Fibroblast of upper back skin (primary cell): Measurements from ENCODE around the gene SDK2.
A peak's percentile ranks its signal among the peaks of the same experiment; 100 is the strongest.
"Not testable (repeated sequence)": the region's sequence is repeated elsewhere in the genome, so short reads cannot be mapped to it uniquely, and the experiment has no call there.

Experiments used
- DNase-seq: peaks from one replicate; pipeline ENCODE4 v3.0.0-alpha.2; 2013

SDK2 gene

DNA sequence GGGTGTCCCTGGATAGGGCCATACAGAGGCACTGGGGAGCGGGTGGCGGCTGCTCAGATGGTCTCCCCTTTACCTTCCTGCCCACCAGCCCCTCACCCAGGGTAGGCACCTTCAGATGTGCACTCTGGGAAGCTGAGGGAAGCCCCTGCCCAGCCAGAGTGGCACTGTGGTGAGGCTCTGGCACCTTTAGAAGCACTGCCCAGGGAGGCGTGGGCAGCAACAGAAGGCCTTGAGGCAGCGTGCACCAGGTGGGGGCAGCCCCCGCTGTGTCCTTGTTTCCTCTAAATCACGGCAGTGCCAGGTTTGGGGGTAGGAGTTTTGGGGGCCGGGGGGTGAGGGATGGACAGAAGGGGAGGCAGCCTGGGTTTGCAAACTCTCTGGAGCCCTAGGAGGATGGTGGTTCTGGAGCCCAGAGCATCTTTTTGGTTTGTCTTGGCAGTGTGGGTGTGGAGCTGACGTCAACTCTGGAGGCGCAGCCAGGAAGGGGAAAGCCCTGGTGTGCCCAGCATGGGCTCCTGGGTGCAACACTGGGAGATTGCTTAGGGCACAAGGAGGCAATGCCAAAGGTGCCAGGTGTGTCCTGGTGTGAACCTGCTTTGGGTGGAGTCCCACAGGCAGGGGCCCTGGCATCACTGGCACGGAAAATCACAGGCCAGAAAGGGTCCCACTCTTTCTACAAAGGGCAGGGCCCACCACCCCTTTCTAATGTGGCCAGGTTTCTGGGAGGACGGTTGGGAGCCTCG lies 309.3 kb downstream of the SDK2 start:
- DNase-seq: no peak

DNA sequence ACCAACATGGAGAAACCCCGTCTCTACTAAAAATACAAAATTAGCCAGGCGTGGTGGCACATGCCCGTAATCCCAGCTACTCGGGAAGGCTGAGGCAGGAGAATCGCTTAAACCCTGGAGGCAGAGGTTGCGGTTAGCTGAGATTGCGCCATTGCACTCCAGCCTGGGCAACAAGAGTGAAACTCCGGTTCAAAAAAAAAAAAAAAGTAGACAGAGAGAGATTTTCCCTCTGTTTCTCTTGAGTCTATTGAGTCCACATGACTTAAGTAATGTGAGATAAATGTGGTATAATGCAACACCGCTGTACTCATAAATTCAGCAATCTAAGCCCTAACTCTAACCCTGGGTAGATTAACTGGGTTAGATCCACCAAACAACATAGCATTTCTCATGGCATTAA lies 310.8 kb downstream of the SDK2 start:
- DNase-seq: not testable (repeated sequence)

DNA sequence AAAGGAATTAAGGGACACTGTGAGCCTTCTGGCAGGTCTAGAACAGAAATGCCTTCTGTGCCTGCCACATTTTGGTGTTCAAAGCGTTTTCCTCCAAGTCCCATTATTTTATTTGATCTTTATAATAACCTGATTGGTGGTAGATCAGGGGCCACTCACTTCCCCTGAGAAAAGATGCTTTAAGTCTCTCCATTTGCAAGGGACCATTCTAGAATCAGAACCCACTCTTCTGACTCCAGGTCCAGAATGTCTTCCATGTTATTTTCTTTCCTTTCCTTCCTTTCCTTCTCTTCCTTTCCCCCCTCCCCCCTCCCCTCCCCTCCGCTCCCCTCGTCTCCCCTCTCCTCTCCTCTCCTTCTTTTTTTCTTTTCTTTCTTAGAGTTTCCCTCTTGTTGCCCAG lies 313.2 kb downstream of the SDK2 start:
- DNase-seq: no peak

DNA sequence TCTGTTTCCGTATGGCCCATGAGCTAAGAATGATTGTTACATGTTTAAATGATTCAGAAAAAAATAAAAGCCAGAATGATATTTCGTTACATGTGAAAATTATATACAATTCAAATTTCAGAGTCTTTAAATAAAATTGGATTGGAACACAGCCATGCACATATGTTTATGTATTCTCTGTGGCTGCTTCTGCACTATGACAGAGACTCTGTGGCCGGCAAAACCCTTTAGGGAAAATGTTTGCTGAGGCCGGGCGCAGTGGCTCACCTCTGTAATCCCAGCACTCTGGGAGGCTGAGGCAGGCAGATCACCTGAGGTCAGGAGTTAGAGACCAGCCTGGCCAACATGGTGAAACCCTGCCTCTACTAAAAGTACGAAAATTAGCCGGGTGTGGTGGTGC lies 316.6 kb downstream of the SDK2 start:
- no peak for DNase-seq

DNA sequence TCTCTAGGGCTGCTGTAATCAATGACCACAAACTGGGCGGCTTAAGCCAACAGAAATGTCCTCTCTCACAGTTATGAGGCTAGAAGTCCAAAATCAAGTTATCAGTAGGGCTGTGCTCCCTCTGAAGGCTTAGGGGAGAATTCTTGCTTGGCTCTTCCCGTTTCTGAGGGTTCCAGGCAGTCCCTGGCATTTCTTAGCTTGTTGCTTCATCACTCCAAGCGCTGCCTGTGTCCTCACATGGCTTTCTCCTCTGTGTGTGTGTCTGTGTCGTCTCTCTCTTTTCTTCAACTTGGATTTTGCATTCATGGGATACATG lies 318.8 kb downstream of the SDK2 start:
- peak; percentile 77 for DNase-seq

DNA sequence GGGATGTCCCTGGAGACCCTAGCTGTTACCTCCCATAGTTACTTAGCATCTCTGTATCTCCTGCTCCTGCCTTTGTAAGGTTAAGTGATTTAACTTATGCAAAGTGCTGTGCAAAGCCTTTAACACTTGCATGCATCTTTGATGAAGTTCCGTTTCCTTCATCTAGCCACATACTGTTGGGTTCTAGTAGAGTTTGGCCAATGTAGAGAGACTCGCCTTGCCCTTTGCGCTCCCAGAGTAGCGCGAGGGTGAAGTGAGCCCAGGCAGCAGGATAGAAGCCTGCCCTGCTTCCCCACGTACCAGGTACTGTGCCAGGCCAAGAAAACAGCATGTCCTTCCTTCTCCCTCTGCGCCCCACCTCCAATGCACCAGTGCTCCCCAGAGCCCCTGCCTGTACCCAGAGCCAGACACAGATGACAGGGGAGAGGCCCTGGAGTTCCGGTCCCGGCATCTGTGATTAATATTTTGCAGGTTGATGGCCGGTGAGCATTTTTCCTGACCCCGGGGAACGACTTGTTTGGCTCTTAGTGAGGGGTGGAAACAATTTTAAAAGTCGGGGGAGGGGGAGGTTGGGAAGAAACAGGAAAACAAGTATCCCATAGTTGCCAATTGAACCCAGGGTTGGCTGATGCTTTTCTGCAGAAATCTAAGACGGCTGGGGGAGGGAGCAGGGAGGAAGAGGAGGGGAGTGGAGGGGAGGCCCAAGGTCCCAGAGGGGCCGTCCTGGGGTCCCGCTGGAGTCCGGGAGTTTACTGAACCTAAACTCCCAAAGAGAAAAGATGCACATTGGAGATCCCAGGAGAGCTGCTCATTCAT lies 319.3 kb downstream of the SDK2 start:
- no peak for DNase-seq

DNA sequence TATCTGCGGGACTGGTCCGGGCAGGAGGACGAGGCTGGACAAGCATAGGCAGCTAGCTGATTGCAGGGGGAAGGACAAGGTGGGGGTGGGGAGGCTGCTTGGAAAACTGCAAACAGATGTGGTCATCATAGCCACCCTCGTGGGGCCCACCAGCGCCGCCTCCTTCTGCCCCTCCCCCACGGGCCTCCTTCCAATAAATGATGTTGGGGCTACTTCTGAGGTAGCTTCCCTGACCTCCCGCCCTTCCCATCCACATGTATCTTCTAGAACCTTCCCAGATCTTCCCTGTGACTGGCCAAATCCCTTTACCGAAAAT lies 320.1 kb downstream of the SDK2 start:
- DNase-seq: peak; percentile 58

DNA sequence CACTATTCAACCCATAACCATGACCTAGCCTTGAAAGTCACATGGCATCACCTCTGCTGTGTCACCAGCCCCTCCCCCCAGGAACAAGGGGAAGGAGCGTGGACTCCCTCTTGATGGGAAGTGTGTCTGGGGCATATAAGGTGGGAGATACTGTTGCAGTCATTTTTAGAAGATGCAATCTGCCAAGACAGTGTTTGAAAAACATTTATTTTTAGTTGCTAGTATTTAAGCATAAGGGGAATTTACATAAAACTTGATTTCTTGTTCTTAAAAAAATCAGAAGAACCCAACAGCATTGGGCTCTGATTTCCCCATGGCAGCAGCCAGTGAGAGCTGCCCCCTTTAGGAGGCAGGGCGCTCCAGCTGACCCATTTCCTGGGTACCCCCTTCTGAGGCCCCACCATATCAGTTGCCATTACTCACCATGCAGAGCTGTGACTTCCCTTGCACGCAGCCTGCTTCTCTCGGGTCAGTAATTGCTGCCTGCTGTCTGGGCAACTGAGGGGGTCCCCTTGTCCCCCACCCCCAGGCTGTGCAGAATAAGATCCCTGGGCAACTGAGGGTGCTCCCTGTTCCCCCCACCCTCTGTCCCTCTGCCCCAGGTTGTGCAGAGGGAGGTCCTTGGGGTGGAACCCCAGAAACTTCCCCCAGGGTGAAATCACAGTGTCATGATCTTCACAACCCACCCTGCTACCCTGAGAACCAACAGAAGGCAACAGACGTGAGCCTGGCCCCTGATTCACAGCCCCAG lies 320.7 kb downstream of the SDK2 start:
- DNase-seq: no peak

DNA sequence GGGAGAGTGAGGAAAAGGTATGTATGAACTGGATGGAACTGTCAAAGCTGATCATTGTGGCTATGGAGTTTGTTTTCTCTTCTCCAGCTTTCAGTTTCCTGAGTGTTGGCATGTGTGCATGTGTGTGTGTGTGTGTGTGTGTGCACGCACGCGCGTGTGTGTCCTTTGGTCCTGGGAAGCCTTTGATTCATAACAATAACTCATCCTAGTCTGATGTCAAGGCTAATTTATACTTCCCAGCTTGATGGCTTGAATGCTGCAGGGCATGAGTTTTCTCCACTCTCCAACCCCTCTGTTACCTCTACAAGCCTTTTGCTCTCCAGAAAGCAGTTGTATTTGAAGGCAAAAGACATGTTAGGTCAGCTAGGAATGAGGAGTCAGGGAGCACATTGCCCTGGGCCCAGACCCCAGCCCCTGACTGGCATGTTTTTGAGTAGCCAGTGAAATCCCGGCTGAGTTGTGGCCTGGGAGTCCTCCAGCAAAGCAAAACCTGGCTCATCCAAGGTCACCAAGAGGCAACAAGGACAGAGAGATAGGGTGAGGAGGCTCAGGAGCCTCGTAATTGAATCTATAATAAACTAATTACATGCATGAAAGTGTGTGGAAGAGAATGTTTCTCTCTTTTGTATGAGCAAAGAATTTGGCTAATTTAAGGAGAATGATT lies 323.5 kb downstream of the SDK2 start:
- peak; percentile 51 for DNase-seq

DNA sequence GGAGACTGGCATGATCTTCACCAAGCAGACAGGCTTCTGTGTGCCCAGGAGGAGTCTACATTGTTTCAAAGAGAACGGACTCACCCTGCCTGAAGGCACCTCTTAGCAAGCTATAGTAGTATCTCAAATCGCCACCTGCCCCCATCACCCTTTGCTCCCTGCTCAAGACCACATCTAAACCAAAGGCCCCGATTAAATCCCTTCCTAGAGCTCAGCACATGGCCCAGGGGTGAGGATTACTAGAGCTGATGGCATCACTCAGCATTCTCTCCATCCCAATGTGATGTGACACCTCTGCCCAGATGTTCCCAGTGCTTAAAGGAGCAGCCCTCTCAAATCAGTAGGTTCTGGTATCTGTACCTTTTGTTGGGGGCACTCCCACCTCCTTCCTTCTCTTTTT lies 324.5 kb downstream of the SDK2 start:
- DNase-seq: no peak

DNA sequence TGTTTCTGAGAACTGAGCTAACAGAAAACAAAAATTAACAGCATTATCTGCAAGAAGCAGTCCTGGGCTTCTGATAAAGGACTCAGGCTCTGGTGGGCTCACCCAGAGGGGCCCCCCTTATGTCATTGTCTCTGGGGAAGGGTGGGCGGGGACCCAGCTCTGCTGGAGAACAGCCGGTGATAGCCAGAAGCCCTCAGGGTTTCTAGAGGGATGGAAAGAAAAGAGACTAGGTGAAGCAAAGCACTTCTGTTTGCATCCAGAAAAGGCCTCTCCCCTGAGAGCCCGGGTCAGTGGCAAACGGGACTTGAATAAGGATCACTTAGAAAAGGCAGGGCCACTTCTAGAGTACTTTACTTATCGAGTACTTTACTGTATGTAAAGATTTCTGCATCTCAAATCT lies 325.4 kb downstream of the SDK2 start:
- DNase-seq: no peak

DNA sequence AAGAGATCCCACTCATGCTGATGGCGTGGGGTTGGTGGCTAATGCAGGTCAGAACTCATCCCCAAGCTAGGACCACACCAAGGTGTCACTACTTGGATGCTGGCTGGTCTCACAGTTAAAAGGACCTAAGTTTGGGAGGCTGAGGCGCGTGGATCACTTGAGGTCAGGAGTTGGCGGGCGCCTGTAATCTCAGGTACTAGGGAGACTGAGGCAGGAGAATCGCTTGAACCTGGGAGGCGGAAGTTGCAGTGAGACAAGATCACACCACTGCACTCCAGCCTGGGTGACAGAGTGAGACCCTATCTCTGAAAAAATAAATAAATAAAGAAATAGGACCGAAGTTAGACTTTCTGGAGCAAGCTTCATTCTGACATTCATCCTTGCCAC lies 325.8 kb downstream of the SDK2 start:
- no peak for DNase-seq

DNA sequence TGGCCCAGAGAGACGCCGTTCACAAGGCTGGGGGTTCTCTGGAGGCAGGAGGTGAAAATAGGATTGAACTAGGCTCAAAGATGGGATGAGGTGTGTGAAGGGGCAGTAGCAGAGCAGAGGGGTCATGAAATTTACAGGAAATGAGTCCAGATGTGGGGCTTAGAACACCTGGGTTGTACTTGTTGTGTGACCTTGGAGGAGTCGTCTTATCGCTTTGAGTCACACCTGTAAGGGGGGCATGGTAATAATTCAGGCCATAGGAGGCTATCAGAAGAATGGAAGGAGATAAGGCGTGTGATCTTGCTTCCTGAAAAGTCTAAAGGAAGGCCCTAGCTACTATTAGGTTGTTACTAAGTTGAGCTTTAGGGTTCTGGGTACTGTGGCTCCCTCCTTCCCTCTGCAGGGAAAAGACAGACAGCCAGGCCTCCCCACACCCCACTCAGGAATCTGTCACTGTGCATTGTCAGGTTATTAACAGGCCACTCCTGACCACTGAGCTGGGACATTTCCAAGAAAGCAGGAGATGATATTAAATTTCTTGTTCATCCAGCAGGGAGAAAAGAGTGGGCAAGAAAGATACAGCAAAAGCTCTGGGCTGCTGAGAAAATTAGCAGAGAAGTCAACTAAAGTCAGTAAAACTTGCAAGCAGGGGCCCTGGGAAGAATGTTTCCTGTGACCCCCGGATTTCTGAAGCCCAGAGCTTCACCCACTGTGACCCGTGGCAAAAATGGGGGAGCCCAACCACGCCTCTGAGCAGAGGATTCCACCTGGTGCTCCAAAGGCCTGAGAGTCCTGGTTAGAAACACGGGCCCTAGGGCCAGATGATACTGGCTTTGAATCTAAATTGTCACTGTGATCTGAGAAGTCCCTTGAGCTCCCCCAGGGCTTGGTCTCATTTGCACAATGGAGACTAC lies 326.5 kb downstream of the SDK2 start:
- no peak for DNase-seq

DNA sequence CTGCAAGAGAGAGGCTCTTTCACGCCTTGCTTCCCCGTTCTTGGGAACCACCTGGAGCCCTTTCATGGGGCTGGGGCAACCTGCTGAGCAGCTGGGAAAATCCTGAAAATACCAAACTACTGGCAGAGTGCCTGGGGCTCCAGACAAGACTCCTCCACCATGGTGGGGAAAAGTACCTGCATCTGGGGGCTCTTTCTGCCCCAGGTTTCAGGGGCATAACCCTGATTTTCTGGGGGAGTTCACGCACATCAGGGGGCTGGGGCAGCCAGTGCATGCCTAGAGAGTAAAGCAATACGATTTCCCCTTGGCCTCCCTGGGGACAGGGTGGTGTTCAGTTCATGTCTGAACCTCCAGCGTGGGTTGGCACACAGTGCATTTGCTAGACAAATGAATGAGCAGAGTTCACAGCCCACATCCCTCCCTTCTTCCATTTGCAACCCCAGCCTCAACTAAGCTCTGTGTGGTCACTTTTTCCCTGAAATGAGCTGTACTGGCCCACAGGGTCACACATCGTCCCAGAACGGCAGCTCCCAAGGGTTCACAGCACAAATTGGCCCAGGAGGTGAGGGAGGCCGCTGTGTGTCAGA lies 327.2 kb downstream of the SDK2 start:
- DNase-seq: no peak

DNA sequence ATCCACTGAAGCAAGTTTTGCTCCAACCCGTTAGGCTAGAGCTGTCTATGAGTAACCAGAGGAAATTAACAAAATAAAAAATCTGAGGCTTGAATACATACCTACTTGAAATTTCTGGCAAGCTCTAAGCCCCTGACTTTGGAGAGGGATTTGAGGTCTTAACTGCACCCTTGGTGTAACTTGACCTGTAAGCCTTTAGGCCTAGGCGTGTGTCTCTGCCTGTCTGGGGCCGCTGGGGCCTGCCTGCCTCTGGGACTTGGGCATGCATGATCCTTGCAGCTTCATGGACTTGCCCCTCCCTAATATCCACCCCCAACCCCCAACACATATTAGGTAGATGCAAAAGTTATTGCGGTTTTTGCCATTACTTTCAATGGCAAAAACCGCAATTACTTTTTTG lies 328.8 kb downstream of the SDK2 start:
- no peak for DNase-seq

DNA sequence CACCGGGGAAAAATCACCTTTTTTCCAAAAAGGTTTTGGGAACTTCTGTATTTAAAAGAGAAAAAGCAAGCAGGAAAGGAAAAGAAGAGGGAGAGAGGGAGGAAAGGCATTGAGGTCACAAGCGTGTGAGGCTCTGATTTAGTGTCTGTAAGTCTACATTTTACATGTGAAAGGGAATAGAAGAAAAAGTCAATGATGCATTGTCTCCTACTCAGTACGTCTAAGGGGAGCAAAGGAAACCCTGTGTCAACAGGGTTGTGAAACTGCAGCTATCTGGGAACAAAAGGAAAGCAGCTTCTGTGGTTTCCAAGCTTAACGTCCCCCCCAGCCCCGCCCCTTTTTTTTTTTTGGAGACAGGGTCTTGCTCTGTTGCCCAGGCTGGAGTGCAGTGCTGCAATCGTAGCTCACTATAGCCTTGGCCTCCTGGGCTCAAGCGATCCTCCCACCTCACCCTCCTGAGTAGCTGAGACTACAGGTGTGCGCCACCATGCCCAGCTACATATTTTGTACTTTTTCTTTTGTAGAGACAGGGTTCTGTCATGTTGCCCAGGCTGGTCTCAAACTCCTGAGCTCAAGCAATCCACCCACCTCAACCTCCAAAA lies 330.6 kb downstream of the SDK2 start:
- DNase-seq: no peak

DNA sequence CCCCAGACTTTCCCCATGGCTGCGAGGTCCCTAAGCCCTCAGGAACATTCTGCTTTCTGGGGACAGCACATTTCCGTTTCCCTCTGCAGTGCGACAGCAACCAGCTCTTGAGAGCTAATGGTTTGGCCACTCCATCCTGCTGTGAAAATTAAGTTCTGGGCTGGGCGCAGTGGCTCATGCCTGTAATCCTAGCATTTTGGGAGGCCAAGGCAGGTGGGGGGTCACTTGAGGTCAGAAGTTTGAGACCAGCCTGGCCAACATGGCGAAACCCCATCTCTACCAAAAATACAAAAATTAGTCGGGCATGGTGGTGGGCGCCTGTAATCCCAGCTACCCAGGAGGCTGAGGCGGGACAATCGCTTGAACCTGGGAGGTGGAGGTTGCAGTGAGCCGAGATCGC lies 331.4 kb downstream of the SDK2 start:
- DNase-seq: not testable (repeated sequence)

DNA sequence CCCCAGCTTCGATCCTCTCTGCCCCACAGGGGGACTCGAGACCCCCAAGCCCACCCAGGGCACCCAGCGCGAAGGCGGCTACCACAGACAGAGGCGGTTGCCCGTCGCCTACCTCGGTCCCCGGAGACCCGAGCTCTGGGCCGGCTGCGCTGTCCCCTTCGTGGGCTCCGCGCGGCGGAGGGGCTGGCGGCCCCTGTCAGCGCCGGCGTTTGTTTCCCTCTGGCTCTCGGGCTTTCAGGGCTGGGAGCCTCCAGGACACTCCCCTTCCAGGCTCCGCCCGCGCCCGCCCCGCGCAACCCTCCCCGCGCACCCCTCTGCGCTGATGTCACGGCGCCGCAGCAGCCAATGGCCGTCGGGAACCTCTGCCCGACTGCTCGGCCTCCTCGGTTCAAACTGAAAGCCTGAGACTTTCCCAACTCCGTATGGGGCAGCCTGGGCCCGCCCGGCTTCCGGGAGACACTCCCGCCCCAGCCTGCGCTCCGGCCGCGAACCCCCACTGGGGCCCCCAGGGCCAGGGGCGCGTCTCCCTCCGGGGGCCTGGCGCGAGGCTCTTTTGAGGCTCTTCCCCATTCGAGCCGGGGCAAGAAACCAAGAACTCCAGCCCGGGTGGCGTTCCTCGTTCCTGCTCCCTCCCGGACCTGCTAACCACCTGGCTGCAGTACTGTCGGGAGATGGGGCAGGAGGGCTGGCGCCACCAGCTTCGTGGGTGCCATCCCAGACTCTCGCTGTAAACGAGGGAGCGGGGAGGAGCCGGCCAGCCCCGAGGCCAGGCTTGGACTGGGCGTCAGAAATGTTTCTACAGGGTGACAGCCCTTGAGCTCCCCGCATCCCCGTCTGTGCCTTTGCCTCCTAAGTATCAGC lies 332.2 kb downstream of the SDK2 start, which contains the start of gene CDC42EP4:
Gene CDC42EP4 (minus strand): TSS at position 221 of the 861 bp plus-strand sequence. CDS start 25,501 bp downstream, outside the sequence.
- DNase-seq: peak; percentile 92

DNA sequence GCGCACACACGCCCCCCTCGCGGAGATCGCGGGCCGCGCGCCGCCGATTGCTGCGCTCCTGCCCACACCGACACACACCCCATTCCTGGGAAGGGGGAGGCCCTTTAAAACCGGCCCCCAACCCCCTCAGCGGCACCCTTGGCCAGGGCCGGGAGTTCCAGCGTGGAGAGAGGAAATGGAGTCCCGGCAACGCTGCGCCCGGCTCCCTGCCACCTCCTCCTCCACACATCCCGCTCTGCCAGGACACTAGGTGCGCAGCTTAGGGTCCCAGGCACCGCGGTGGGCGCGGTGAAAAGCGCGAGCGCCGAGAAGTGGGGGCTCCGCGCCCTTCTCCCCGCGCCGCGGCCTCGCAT lies 332.8 kb downstream of the SDK2 start:
- no peak for DNase-seq
